ENCODE results near the gene BMPR2. TPM values are rescaled to one million over a fixed set of nuclear protein-coding genes. Genes with fewer than 3 reads are reported as not detected.
"Not testable (repeated sequence)": the region's sequence is repeated elsewhere in the genome, so short reads cannot be mapped to it uniquely, and the experiment has no call there.

BMPR2 gene
- total RNA-seq, 1 donor from 2014 or later: 17.5 TPM

- no peak overlapping the region for H3K27ac Mint-ChIP-seq (ENCODE audit: unreplicated experiment)
- no peak for TF ChIP-seq CTCF (conservative IDR thresholded peaks at IDR 0.05)
- H3K27me3 Mint-ChIP-seq (ENCODE audit: low read depth): no peaks in the 10 kb centered on the region
- DNase-seq (ENCODE audit: low read depth, low spot score): no peak
- peaks cover 9% of the 10 kb centered on the region for H3K36me3 Mint-ChIP-seq (ENCODE audit: low read depth)
- no peaks in the 10 kb centered on the region for H3K4me1 Mint-ChIP-seq
- no peak overlapping the region for H3K4me3 Mint-ChIP-seq
- H3K9me3 Mint-ChIP-seq: no peaks in the 10 kb centered on the region
Observed at GRCh38 chr2:202529389-202529788, 153.3 kb downstream of the BMPR2 start.

DNA sequence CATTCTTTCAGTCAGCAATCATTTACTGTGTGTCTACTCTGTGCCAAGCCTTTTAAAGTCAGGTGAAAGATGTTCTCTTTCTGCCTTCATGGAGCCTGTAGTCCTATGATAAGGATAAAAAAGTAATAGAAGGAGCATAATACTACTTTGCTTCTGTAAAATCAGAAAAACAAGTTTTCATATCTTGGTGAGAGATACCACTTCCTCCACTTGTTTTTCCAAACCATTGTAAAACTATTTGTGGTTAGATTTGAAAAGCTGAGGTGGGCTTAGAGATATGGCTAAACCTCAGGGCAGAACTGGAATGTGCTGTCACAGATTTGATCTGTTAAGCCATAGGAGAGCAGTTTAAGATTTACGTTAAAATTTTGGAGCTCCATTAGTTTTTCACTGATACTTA, 153.9 kb downstream of the BMPR2 start:
- no peaks in the 10 kb centered on the region for H3K27me3 Mint-ChIP-seq (ENCODE audit: low read depth)
- H3K9me3 Mint-ChIP-seq: no peaks in the 10 kb centered on the region
- H3K4me3 Mint-ChIP-seq: no peak overlapping the region
- no peaks in the 10 kb centered on the region for H3K4me1 Mint-ChIP-seq
- no peak overlapping the region for H3K27ac Mint-ChIP-seq (ENCODE audit: unreplicated experiment)
- H3K36me3 Mint-ChIP-seq (ENCODE audit: low read depth): peaks cover 9% of the 10 kb centered on the region
- TF ChIP-seq CTCF (conservative IDR thresholded peaks at IDR 0.05): no peak
- DNase-seq (ENCODE audit: low read depth, low spot score): no peak

DNA sequence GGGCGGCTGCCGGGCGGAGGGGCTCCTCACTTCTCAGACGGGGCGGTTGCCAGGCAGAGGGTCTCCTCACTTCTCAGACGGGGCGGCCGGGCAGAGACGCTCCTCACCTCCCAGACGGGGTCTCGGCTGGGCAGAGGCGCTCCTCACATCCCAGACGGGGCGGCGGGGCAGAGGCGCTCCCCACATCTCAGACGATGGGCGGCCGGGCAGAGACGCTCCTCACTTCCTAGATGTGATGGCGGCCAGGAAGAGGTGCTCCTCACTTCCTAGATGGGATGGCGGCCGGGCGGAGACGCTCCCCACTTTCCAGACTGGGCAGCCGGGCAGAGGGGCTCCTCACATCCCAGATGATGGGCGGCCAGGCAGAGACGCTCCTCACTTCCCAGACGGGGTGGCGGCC, 159.2 kb downstream of the BMPR2 start:
- not testable (repeated sequence) for DNase-seq (ENCODE audit: low read depth, low spot score); H3K27ac Mint-ChIP-seq (ENCODE audit: unreplicated experiment); H3K9me3 Mint-ChIP-seq; H3K4me3 Mint-ChIP-seq; H3K27me3 Mint-ChIP-seq (ENCODE audit: low read depth); H3K36me3 Mint-ChIP-seq (ENCODE audit: low read depth); H3K4me1 Mint-ChIP-seq

- Mint-ChIP-seq H3K27ac (ENCODE audit: unreplicated experiment) (no peak overlapping the region), H3K4me3 (no peak overlapping the region), H3K4me1 (no peaks in the 10 kb centered on the region), H3K36me3 (ENCODE audit: low read depth) (no peaks in the 10 kb centered on the region), H3K9me3 (no peaks in the 10 kb centered on the region), H3K27me3 (ENCODE audit: low read depth) (no peaks in the 10 kb centered on the region)
- DNase-seq (ENCODE audit: low read depth, low spot score): no peak
- no peak for TF ChIP-seq CTCF (conservative IDR thresholded peaks at IDR 0.05)
Observed at GRCh38 chr2:202541137-202541536, 165.0 kb downstream of the BMPR2 start.

GRCh38 chr2:202542142-202542541, 166.0 kb downstream of the BMPR2 start:
- Mint-ChIP-seq H3K4me3 (no peak overlapping the region), H3K27ac (ENCODE audit: unreplicated experiment) (no peak overlapping the region), H3K9me3 (no peaks in the 10 kb centered on the region), H3K27me3 (ENCODE audit: low read depth) (no peaks in the 10 kb centered on the region), H3K36me3 (ENCODE audit: low read depth) (no peaks in the 10 kb centered on the region), H3K4me1 (no peaks in the 10 kb centered on the region)
- DNase-seq (ENCODE audit: low read depth, low spot score): no peak
- no peak for TF ChIP-seq CTCF (conservative IDR thresholded peaks at IDR 0.05)

- Mint-ChIP-seq H3K27ac (ENCODE audit: unreplicated experiment) (no peak overlapping the region), H3K4me3 (no peak overlapping the region), H3K4me1 (no peaks in the 10 kb centered on the region), H3K9me3 (no peaks in the 10 kb centered on the region), H3K36me3 (ENCODE audit: low read depth) (no peaks in the 10 kb centered on the region), H3K27me3 (ENCODE audit: low read depth) (no peaks in the 10 kb centered on the region)
- DNase-seq (ENCODE audit: low read depth, low spot score): no peak
- no peak for TF ChIP-seq CTCF (conservative IDR thresholded peaks at IDR 0.05)
Observed at GRCh38 chr2:202545523-202545922, 169.4 kb downstream of the BMPR2 start.

All from neural crest cell (in vitro differentiated cells).